CD4-positive, alpha-beta T cell (primary cell): ENCODE results near the gene PPIF. TPM values are rescaled to one million over a fixed set of nuclear protein-coding genes. Genes with fewer than 3 reads are reported as not detected.
A peak's percentile ranks its signal among the peaks of the same experiment; 100 is the strongest.

Experiments
- ATAC-seq: fragments of 200-7000 bp; cut with Tn5 transposase; one replicate; pipeline ENCODE4 v1.10.0; 2022; ENCODE audit warnings: mild to moderate bottlenecking; ENCODE audit not compliant: poor library complexity
- CTCF ChIA-PET: fragments of 350-600 bp; sonication (Branson Sonifier 250); formaldehyde crosslinking; loops from one replicate; lab custom pipeline; 2021; ENCODE audit warnings: antibody characterized with exemption, inconsistent platforms; lab: Charles Lee
- POLR2A ChIA-PET: fragments of 350-600 bp; sonication (Branson Sonifier 250); formaldehyde crosslinking; loops from one replicate; lab custom pipeline; 2021; ENCODE audit warnings: antibody characterized with exemption, inconsistent platforms; lab: Charles Lee
- DNase-seq, 14 experiments: peaks; one replicate each; pipeline ENCODE4 v3.0.0-alpha.2; 2013 to 2020; ENCODE audit warnings: mixed read lengths in 2 of 14
- H3K27ac ChIP-seq, 2 donors: one replicate each; pipeline versions ENCODE4 v1.5.1 to v1.7.0; 2013; ENCODE audit warnings: low read length in 2 of 2, low read depth in 1 of 2, mild to moderate bottlenecking in 1 of 2
- H3K27me3 ChIP-seq, 2 experiments: 1 replicate in 1 of 2; 2 replicates in 1 of 2; pipeline versions ENCODE4 v1.6.1 to v1.7.0; 2013; ENCODE audit warnings: low read length in 2 of 2, control low read depth in 1 of 2, mild to moderate bottlenecking in 1 of 2, moderate library complexity in 1 of 2; ENCODE audit not compliant: insufficient read depth in 2 of 2, control insufficient read depth in 1 of 2
- H3K36me3 ChIP-seq: one replicate; pipeline ENCODE4 v1.6.1; 2013; ENCODE audit warnings: low read length, control low read depth; ENCODE audit not compliant: insufficient read depth
- H3K4me1 ChIP-seq: one replicate; pipeline ENCODE4 v1.6.1; 2013; ENCODE audit warnings: low read length, control low read depth; ENCODE audit not compliant: insufficient read depth
- H3K4me3 ChIP-seq: one replicate; pipeline ENCODE4 v1.5.1; 2013; ENCODE audit warnings: mild to moderate bottlenecking, low read length, moderate library complexity
- H3K9me3 ChIP-seq, 2 experiments: 1 replicate in 1 of 2; 2 replicates in 1 of 2; pipeline versions ENCODE4 v1.6.1 to v1.7.0; 2013; ENCODE audit warnings: low read length in 2 of 2, mild to moderate bottlenecking in 2 of 2, control low read depth in 1 of 2, moderate library complexity in 1 of 2; ENCODE audit not compliant: control insufficient read depth in 1 of 2, insufficient read depth in 1 of 2
- H3K27ac Mint-ChIP-seq: one replicate; pipeline ENCODE4 v1.8.0; 2020; ENCODE audit warnings: mixed read lengths
- H3K27me3 Mint-ChIP-seq: one replicate; pipeline ENCODE4 v1.8.0; 2021; ENCODE audit warnings: mixed read lengths
- H3K36me3 Mint-ChIP-seq: one replicate; pipeline ENCODE4 v1.8.0; 2021; ENCODE audit warnings: low read depth, mixed read lengths
- H3K4me1 Mint-ChIP-seq: one replicate; pipeline ENCODE4 v1.8.0; 2021; ENCODE audit warnings: low read depth, mixed read lengths
- H3K4me3 Mint-ChIP-seq: one replicate; pipeline ENCODE4 v1.8.0; 2020; ENCODE audit warnings: mild to moderate bottlenecking, mixed read lengths
- H3K9me3 Mint-ChIP-seq: one replicate; pipeline ENCODE4 v1.8.0; 2020; ENCODE audit warnings: mixed read lengths
- CTCF ChIP-seq: fragments of 200-600 bp; IDR thresholded peaks from one replicate; pipeline ENCODE4 v1.8.0; 2022; ENCODE audit warnings: antibody characterized with exemption, mild to moderate bottlenecking
- intact Hi-C, 2 experiments: fragments of 100-400 bp; cut with DNase I in 1 of 2; cut with micrococcal nuclease in 1 of 2; formaldehyde crosslinking; loops; one replicate each; pipeline versions ENCODE4 v1.15.1 to v1.9.0; 2023 to 2025; cut with DNase I, micrococcal nuclease
- total RNA-seq, 174 experiments: library from RNA in 2 of 174; stranded (reverse) in 2 of 174; gene quantifications; one replicate each; pipeline ENCODE4 v1.2.3 and lab custom pipeline; 2021 to 2026

Gene PPIF
- total RNA-seq, 2 experiments from 2014 or later, result 42.4 to 42.7 TPM

GRCh38 chr10:79387466-79387973 is 40.3 kb downstream of the PPIF start:
- ATAC-seq, result no peak
- Histone ChIP-seq H3K27ac (no peak overlapping the region), H3K27me3 (no peaks in the 10 kb centered on the region), H3K4me1 (no peaks in the 10 kb centered on the region), H3K9me3 (no peaks in the 10 kb centered on the region), H3K36me3 (no peaks in the 10 kb centered on the region), H3K4me3 (no peak overlapping the region)
- ChIA-PET CTCF (no interaction called here), POLR2A (no interaction called here)
- Mint-ChIP-seq H3K9me3 (no peaks in the 10 kb centered on the region), H3K27me3 (no peaks in the 10 kb centered on the region), H3K36me3 (no peaks in the 10 kb centered on the region), H3K4me1 (no peaks in the 10 kb centered on the region), H3K27ac (no peak overlapping the region), H3K4me3 (no peak overlapping the region)
- DNase-seq, result peak in 1 of 14 experiments; percentile 10
- TF ChIP-seq CTCF, result no peak
- intact Hi-C loops, result no loop called here

GRCh38 chr10:79387974-79388850 is 40.9 kb downstream of the PPIF start:
- ATAC-seq (no peak), DNase-seq (peak in 3 of 14 experiments; percentile 0 to 24 (median 11))
- Mint-ChIP-seq H3K9me3 (no peaks in the 10 kb centered on the region), H3K27me3 (no peaks in the 10 kb centered on the region), H3K27ac (no peak overlapping the region), H3K4me3 (no peak overlapping the region), H3K4me1 (no peaks in the 10 kb centered on the region), H3K36me3 (no peaks in the 10 kb centered on the region)
- no peak for TF ChIP-seq CTCF
- Histone ChIP-seq H3K27ac (no peak overlapping the region), H3K4me3 (no peak overlapping the region), H3K36me3 (no peaks in the 10 kb centered on the region), H3K9me3 (no peaks in the 10 kb centered on the region), H3K4me1 (no peaks in the 10 kb centered on the region), H3K27me3 (no peaks in the 10 kb centered on the region)
- ChIA-PET POLR2A (no interaction called here), CTCF (interaction anchor here (1.5 kb wide), 1 partner anchor 14 kb away, joined by 3 read pairs; no protein-coding TSS in a partner anchor)
- intact Hi-C loops, result no loop called here

DNA sequence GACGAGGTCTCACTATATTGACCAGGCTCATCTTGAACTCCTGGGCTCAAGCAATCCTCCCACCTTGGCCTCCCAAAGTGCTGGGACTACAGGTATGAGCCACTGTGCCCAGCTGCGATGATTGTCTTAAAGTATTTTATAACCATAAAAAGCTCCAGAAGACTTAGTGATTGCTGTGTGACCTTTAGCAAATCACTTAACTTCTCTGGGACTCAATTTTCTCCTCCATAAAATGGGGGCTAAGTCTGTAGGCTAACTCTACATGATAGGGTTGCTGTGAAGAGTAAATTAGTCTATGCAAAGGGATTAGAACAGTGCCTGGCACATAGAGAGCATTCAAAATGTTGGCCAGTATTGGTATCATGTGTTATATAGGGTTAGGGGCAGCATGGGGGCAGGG is 42.8 kb downstream of the PPIF start:
- intact Hi-C loops, result no loop called here
- H3K9me3 Mint-ChIP-seq, result no peaks in the 10 kb centered on the region
- no peak overlapping the region for H3K27ac ChIP-seq
- H3K4me1 ChIP-seq, result no peaks in the 10 kb centered on the region
- H3K27me3 ChIP-seq, result no peaks in the 10 kb centered on the region
- H3K36me3 Mint-ChIP-seq, result no peaks in the 10 kb centered on the region
- ChIA-PET CTCF (interaction anchor here (1.5 kb wide), 1 partner anchor 15 kb away, joined by 3 read pairs; no protein-coding TSS in a partner anchor), POLR2A (no interaction called here)
- DNase-seq (no peak), ATAC-seq (no peak)
- no peak overlapping the region for H3K4me3 Mint-ChIP-seq
- no peak overlapping the region for H3K27ac Mint-ChIP-seq
- H3K9me3 ChIP-seq, result no peaks in the 10 kb centered on the region
- no peaks in the 10 kb centered on the region for H3K4me1 Mint-ChIP-seq
- TF ChIP-seq CTCF, result no peak
- no peaks in the 10 kb centered on the region for H3K36me3 ChIP-seq
- H3K4me3 ChIP-seq, result no peak overlapping the region
- H3K27me3 Mint-ChIP-seq, result no peaks in the 10 kb centered on the region
